Prostate gland (tissue), 2 donors: ENCODE data around the gene PCDHA5.

Source experiments
- POLR2A ChIP-seq: fragments of 450-650 bp; IDR thresholded peaks from one replicate; pipeline ENCODE4 v1.6.1; 2016; ENCODE audit warnings: antibody characterized with exemption, mild to moderate bottlenecking
- TF ChIP-seq, protein P1 (sequence below), 4 experiments: fragments of 200-600 bp in 2 of 4; fragments of 450-650 bp in 2 of 4; sonication (generic) in 2 of 4; IDR thresholded peaks; 1 replicate in 3 of 4; 2 replicates in 1 of 4; pipeline ENCODE4 v1.5.1; 2016 to 2019; ENCODE audit warnings: antibody characterized with exemption in 4 of 4, mild to moderate bottlenecking in 2 of 4, moderate library complexity in 2 of 4

DNA sequence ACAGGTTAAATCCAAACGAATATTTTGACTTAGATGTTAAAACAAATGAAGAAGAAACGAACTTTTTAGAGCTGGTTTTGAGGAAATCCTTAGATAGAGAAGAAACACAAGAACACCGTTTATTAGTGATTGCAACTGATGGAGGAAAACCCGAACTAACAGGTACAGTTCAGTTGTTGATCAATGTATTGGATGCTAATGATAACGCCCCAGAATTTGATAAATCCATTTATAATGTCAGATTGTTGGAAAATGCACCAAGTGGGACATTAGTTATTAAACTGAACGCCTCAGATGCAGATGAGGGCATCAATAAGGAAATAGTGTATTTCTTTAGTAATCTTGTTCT is 842 bp downstream of the PCDHA5 start:
- TF ChIP-seq, protein P1, sequence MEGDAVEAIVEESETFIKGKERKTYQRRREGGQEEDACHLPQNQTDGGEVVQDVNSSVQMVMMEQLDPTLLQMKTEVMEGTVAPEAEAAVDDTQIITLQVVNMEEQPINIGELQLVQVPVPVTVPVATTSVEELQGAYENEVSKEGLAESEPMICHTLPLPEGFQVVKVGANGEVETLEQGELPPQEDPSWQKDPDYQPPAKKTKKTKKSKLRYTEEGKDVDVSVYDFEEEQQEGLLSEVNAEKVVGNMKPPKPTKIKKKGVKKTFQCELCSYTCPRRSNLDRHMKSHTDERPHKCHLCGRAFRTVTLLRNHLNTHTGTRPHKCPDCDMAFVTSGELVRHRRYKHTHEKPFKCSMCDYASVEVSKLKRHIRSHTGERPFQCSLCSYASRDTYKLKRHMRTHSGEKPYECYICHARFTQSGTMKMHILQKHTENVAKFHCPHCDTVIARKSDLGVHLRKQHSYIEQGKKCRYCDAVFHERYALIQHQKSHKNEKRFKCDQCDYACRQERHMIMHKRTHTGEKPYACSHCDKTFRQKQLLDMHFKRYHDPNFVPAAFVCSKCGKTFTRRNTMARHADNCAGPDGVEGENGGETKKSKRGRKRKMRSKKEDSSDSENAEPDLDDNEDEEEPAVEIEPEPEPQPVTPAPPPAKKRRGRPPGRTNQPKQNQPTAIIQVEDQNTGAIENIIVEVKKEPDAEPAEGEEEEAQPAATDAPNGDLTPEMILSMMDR (IDR thresholded peaks at IDR 0.05): no peak
- TF ChIP-seq POLR2A: no peak
